Measurements from ENCODE around the gene NRP2.

The NRP2 gene

DNA sequence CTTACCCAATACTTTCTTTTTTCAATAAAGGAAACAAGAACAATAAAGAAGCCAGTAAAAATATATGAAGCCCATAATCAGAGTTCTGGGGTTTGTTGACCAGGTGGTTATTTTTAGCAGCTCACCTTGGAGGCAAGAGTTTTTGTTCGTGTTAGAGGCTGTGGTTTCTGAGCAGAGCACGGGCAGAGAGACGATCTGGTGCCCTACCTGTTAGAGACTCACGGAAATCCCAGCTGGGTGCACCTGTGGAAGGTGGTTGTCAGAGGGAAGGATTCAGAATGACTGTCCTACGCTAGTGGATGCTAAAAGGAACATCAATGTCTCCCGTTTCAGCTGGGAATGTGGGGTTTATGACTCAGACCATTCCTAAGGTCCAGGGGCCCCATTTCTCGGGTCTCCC is 87.6 kb downstream of the NRP2 start:
- H3K9me3 ChIP-seq: no peaks in the 10 kb centered on the region
- H3K4me3 ChIP-seq (ENCODE audit: low read depth in 1 of 2, low read length in 1 of 2): no peak overlapping the region
- TF ChIP-seq, protein P1, sequence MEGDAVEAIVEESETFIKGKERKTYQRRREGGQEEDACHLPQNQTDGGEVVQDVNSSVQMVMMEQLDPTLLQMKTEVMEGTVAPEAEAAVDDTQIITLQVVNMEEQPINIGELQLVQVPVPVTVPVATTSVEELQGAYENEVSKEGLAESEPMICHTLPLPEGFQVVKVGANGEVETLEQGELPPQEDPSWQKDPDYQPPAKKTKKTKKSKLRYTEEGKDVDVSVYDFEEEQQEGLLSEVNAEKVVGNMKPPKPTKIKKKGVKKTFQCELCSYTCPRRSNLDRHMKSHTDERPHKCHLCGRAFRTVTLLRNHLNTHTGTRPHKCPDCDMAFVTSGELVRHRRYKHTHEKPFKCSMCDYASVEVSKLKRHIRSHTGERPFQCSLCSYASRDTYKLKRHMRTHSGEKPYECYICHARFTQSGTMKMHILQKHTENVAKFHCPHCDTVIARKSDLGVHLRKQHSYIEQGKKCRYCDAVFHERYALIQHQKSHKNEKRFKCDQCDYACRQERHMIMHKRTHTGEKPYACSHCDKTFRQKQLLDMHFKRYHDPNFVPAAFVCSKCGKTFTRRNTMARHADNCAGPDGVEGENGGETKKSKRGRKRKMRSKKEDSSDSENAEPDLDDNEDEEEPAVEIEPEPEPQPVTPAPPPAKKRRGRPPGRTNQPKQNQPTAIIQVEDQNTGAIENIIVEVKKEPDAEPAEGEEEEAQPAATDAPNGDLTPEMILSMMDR (IDR thresholded peaks at IDR 0.05): no peak
- H3K36me3 ChIP-seq: no peaks in the 10 kb centered on the region
- H3K4me1 ChIP-seq (ENCODE audit: control insufficient read depth in 1 of 2, insufficient read depth in 1 of 2, low read depth in 1 of 2, low read length in 1 of 2): peaks cover 12 to 18% of the 10 kb centered on the region in 2 experiments
- H3K27me3 ChIP-seq: peaks cover 78% of the 10 kb centered on the region
- H3K27ac ChIP-seq: no peak overlapping the region

GRCh38 chr2:205770577-205770976 is 88.3 kb downstream of the NRP2 start:
- H3K27me3 ChIP-seq: peaks cover 73% of the 10 kb centered on the region
- no peak overlapping the region for H3K4me3 ChIP-seq (ENCODE audit: low read depth in 1 of 2, low read length in 1 of 2)
- no peak overlapping the region for H3K27ac ChIP-seq
- H3K4me1 ChIP-seq (ENCODE audit: control insufficient read depth in 1 of 2, insufficient read depth in 1 of 2, low read depth in 1 of 2, low read length in 1 of 2): peaks cover 12 to 18% of the 10 kb centered on the region in 2 experiments
- no peaks in the 10 kb centered on the region for H3K36me3 ChIP-seq
- no peaks in the 10 kb centered on the region for H3K9me3 ChIP-seq
- TF ChIP-seq, protein P1 (IDR thresholded peaks at IDR 0.05): no peak

DNA sequence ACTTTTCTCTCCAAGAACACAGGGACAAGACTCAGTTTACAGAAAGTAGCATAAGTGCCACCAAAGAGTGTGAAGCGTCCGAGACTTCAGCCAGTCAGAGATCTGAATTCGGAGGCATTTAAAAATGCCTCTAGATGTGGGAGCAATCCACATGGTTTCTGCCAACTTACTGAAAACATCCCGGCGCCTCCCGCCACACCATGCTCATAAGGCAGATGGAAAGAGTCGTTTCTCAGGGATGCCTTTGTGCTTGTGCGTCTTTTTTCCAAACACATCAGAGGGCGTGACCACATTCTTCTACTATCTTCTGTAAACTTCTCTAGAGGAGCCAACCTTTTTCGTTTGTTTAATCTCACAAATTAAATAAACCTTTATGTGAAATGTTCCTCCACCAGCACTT is 88.7 kb downstream of the NRP2 start:
- H3K27me3 ChIP-seq: peaks cover 69% of the 10 kb centered on the region
- no peak overlapping the region for H3K27ac ChIP-seq
- TF ChIP-seq, protein P1 (IDR thresholded peaks at IDR 0.05): no peak
- no peak overlapping the region for H3K4me3 ChIP-seq (ENCODE audit: low read depth in 1 of 2, low read length in 1 of 2)
- peaks cover 12 to 18% of the 10 kb centered on the region in 2 experiments for H3K4me1 ChIP-seq (ENCODE audit: control insufficient read depth in 1 of 2, insufficient read depth in 1 of 2, low read depth in 1 of 2, low read length in 1 of 2)
- H3K36me3 ChIP-seq: no peaks in the 10 kb centered on the region
- H3K9me3 ChIP-seq: no peaks in the 10 kb centered on the region

DNA sequence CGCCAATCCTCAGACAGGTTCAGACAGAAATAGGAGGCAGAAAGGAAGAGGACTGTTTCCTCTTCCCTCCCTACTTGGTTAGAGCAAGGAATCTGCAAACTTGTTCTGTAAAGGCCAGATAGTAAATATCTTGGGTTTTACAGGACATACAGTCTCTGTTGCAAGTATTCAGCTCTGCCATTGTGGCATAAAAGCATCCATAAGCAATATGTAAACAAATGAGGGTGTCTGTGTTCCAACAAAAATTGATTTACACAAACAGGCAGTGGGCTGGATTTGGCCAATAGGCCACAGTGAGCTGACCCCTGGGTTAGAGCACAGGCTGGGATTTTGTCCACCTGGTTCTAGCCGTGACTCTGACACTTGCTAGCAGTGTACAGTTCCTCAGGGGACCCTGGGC is 89.4 kb downstream of the NRP2 start:
- H3K27me3 ChIP-seq: peaks cover 63% of the 10 kb centered on the region
- no peak overlapping the region for H3K4me3 ChIP-seq (ENCODE audit: low read depth in 1 of 2, low read length in 1 of 2)
- no peaks in the 10 kb centered on the region for H3K36me3 ChIP-seq
- no peaks in the 10 kb centered on the region for H3K9me3 ChIP-seq
- peaks cover 12 to 18% of the 10 kb centered on the region in 2 experiments for H3K4me1 ChIP-seq (ENCODE audit: control insufficient read depth in 1 of 2, insufficient read depth in 1 of 2, low read depth in 1 of 2, low read length in 1 of 2)
- TF ChIP-seq, protein P1 (IDR thresholded peaks at IDR 0.05): no peak
- no peak overlapping the region for H3K27ac ChIP-seq

- no peaks in the 10 kb centered on the region for H3K9me3 ChIP-seq
- H3K36me3 ChIP-seq: no peaks in the 10 kb centered on the region
- H3K27me3 ChIP-seq: peaks cover 63% of the 10 kb centered on the region
- H3K4me1 ChIP-seq (ENCODE audit: control insufficient read depth in 1 of 2, insufficient read depth in 1 of 2, low read depth in 1 of 2, low read length in 1 of 2): peaks cover 0 to 5% of the 10 kb centered on the region in 2 experiments
- no peak overlapping the region for H3K27ac ChIP-seq
- TF ChIP-seq, protein P1 (IDR thresholded peaks at IDR 0.05): no peak
- H3K4me3 ChIP-seq (ENCODE audit: low read depth in 1 of 2, low read length in 1 of 2): no peak overlapping the region
Observed at GRCh38 chr2:205772983-205773382, 90.7 kb downstream of the NRP2 start.

GRCh38 chr2:205773989-205774388 is 91.7 kb downstream of the NRP2 start:
- Histone ChIP-seq H3K27me3 (peaks cover 58% of the 10 kb centered on the region), H3K36me3 (no peaks in the 10 kb centered on the region), H3K27ac (no peak overlapping the region), H3K4me3 (ENCODE audit: low read depth in 1 of 2, low read length in 1 of 2) (no peak overlapping the region), H3K4me1 (ENCODE audit: control insufficient read depth in 1 of 2, insufficient read depth in 1 of 2, low read depth in 1 of 2, low read length in 1 of 2) (peaks cover 0 to 5% of the 10 kb centered on the region in 2 experiments), H3K9me3 (no peaks in the 10 kb centered on the region)
- TF ChIP-seq, protein P1 (IDR thresholded peaks at IDR 0.05): no peak
